GM23338 (cell line): ENCODE data around the gene ITPR2. TPM values are rescaled to one million over a fixed set of nuclear protein-coding genes. Genes with fewer than 3 reads are reported as not detected.

Experiments used
- ATAC-seq: fragments of 200-7000 bp; cut with Tn5 transposase; 3 replicates; pipeline ENCODE4 v1.9.1; 2020
- DNase-seq: peaks from one replicate; pipeline ENCODE4 v3.0.0-alpha.2; 2015; ENCODE audit warnings: low spot score
- H2AFZ ChIP-seq: fragments of 200-600 bp; sonication (generic); 2 replicates; pipeline ENCODE4 v1.8.0; 2016; ENCODE audit warnings: antibody characterized with exemption, mild to moderate bottlenecking, moderate library complexity
- H3F3A ChIP-seq: fragments of 200-600 bp; sonication (generic); replicated peaks from 2 replicates; pipeline ENCODE4 v1.8.0; 2017; ENCODE audit warnings: antibody characterized with exemption, mixed run types, low read depth
- H3K27ac ChIP-seq: fragments of 200-600 bp; sonication (generic); 2 replicates; pipeline ENCODE4 v1.6.1; 2016; ENCODE audit warnings: low read depth
- H3K27me3 ChIP-seq: fragments of 200-600 bp; sonication (generic); 2 replicates; pipeline ENCODE4 v1.8.0; 2016; ENCODE audit warnings: mild to moderate bottlenecking, mixed run types, moderate library complexity; ENCODE audit not compliant: insufficient read depth
- H3K36me3 ChIP-seq: fragments of 200-600 bp; sonication (generic); 2 replicates; pipeline ENCODE4 v1.8.0; 2016; ENCODE audit warnings: mild to moderate bottlenecking; ENCODE audit not compliant: insufficient read depth
- H3K4me1 ChIP-seq: fragments of 200-600 bp; sonication (generic); 2 replicates; pipeline ENCODE4 v1.8.0; 2016; ENCODE audit warnings: mild to moderate bottlenecking, moderate library complexity; ENCODE audit not compliant: insufficient read depth
- H3K4me2 ChIP-seq: fragments of 200-600 bp; sonication (generic); 2 replicates; pipeline ENCODE4 v1.7.1; 2017; ENCODE audit warnings: mixed run types
- H3K4me3 ChIP-seq: fragments of 200-600 bp; sonication (generic); 2 replicates; pipeline ENCODE4 v1.6.1; 2016; ENCODE audit warnings: mixed run types
- H3K79me2 ChIP-seq: fragments of 200-600 bp; sonication (generic); replicated peaks from 2 replicates; pipeline ENCODE4 v1.8.0; 2017; ENCODE audit warnings: mild to moderate bottlenecking; ENCODE audit not compliant: insufficient read depth
- H3K9me2 ChIP-seq: fragments of 200-600 bp; sonication (generic); 2 replicates; pipeline ENCODE4 v1.8.0; 2017; ENCODE audit not compliant: insufficient read depth
- H4K20me1 ChIP-seq: fragments of 200-600 bp; sonication (generic); replicated peaks from 2 replicates; pipeline ENCODE4 v1.8.0; 2017; ENCODE audit warnings: mild to moderate bottlenecking; ENCODE audit not compliant: insufficient read depth
- H3K27ac Mint-ChIP-seq: 2 replicates; pipeline ENCODE4 v1.8.0; 2020; ENCODE audit warnings: inconsistent platforms, mild to moderate bottlenecking, moderate library complexity, mixed read lengths
- H3K27me3 Mint-ChIP-seq: 3 replicates; pipeline ENCODE4 v1.8.0; 2022; ENCODE audit warnings: low read depth, mild to moderate bottlenecking, moderate library complexity, mixed read lengths, inconsistent platforms; ENCODE audit not compliant: insufficient read depth, poor library complexity
- H3K36me3 Mint-ChIP-seq: 3 replicates; pipeline ENCODE4 v1.8.0; 2021; ENCODE audit warnings: low read depth, mild to moderate bottlenecking, inconsistent platforms, moderate library complexity, mixed read lengths
- H3K4me1 Mint-ChIP-seq: 3 replicates; pipeline ENCODE4 v1.8.0; 2020; ENCODE audit warnings: mild to moderate bottlenecking, inconsistent platforms, mixed read lengths
- H3K4me3 Mint-ChIP-seq: 3 replicates; pipeline ENCODE4 v1.8.0; 2021; ENCODE audit warnings: moderate library complexity, mild to moderate bottlenecking, inconsistent platforms, mixed read lengths
- H3K9me3 Mint-ChIP-seq: 3 replicates; pipeline ENCODE4 v1.8.0; 2020; ENCODE audit warnings: moderate library complexity, mild to moderate bottlenecking, inconsistent platforms, mixed read lengths
- CREB1 ChIP-seq: fragments of 250-450 bp; sonication (Bioruptor Pico); IDR thresholded peaks from 2 replicates; pipeline ENCODE4 v1.5.0; 2020; ENCODE audit warnings: low read depth, mild to moderate bottlenecking, moderate library complexity
- EZH2 ChIP-seq: fragments of 200-600 bp; sonication (generic); IDR thresholded peaks from one replicate; pipeline ENCODE4 v1.8.0; 2017; ENCODE audit warnings: antibody characterized with exemption, mild to moderate bottlenecking, low read depth; ENCODE audit not compliant: unreplicated experiment
- EZH2phosphoT487 ChIP-seq: fragments of 200-600 bp; sonication (generic); IDR thresholded peaks from one replicate; pipeline ENCODE4 v1.8.1; 2018; ENCODE audit warnings: antibody characterized with exemption; ENCODE audit not compliant: unreplicated experiment
- JUNB ChIP-seq: IDR thresholded peaks from one replicate; pipeline ENCODE4 v1.6.1; 2016; ENCODE audit warnings: antibody characterized with exemption; ENCODE audit not compliant: unreplicated experiment
- NANOG ChIP-seq: IDR thresholded peaks from 2 replicates; pipeline ENCODE4 v1.6.1; 2016; ENCODE audit warnings: antibody characterized with exemption, borderline replicate concordance
- POLR2AphosphoS5 ChIP-seq: IDR thresholded peaks from 2 replicates; pipeline ENCODE4 v1.6.1; 2016; ENCODE audit warnings: antibody characterized with exemption, low read depth
- STAT1 ChIP-seq: IDR thresholded peaks from one replicate; pipeline ENCODE4 v1.6.1; 2016; ENCODE audit warnings: antibody characterized with exemption; ENCODE audit not compliant: unreplicated experiment
- ZNF114 ChIP-seq: fragments of 250-450 bp; sonication (Bioruptor Pico); IDR thresholded peaks from 2 replicates; pipeline ENCODE4 v1.5.0; 2020; ENCODE audit warnings: mild to moderate bottlenecking, moderate library complexity
- ZNF331 ChIP-seq: fragments of 250-450 bp; sonication (Bioruptor Pico); IDR thresholded peaks from 2 replicates; pipeline ENCODE4 v1.5.0; 2020; ENCODE audit warnings: low read depth, mild to moderate bottlenecking, moderate library complexity
- polyA plus RNA-seq: library from polyadenylated mRNA; unstranded; fragments of >200 nt; fragmentation: Nextera tagmentation; extraction: Ambion mirVana; gene quantifications from 2 replicates; pipeline ENCODE4 v1.2.1, GENCODE V29; 2016
- total RNA-seq: library from RNA; depleted of rRNA; stranded (reverse); fragments of >200 nt; shearing (Covaris generic); gene quantifications from 2 replicates; pipeline ENCODE4 v1.2.3, GENCODE V29; 2014
- TF ChIP-seq, protein P1 (sequence below): fragments of 250-450 bp; sonication (Bioruptor Pico); IDR thresholded peaks from 2 replicates; pipeline ENCODE4 v1.5.0; 2020; ENCODE audit warnings: mild to moderate bottlenecking, moderate library complexity
- TF ChIP-seq, protein P2 (sequence below), 2 experiments: fragments of 200-600 bp in 1 of 2; sonication (generic) in 1 of 2; conservative IDR thresholded peaks; 2 replicates each; pipeline versions ENCODE4 v1.5.1 to v1.6.1; 2016 to 2017; ENCODE audit warnings: antibody characterized with exemption in 2 of 2, low read depth in 2 of 2, mild to moderate bottlenecking in 2 of 2, moderate library complexity in 1 of 2
- TF ChIP-seq, protein P3 (sequence below): IDR thresholded peaks from 2 replicates; pipeline ENCODE4 v1.6.1; 2016; ENCODE audit warnings: antibody characterized with exemption
- TF ChIP-seq, protein P4 (sequence below): IDR thresholded peaks from one replicate; pipeline ENCODE4 v1.6.1; 2018; ENCODE audit warnings: antibody characterized with exemption; ENCODE audit not compliant: unreplicated experiment

Gene ITPR2
- total and polyA plus RNA-seq, 2 experiments from 2014 or later, result 44.5 to 65.2 TPM

GRCh38 chr12:26566675-26567074 is 266.3 kb downstream of the ITPR2 start:
- no peak overlapping the region for H3K27ac Mint-ChIP-seq
- H3K4me3 Mint-ChIP-seq, result no peak overlapping the region
- H3K27me3 ChIP-seq, result no peaks in the 10 kb centered on the region
- no peak overlapping the region for H3K4me2 ChIP-seq
- no peaks in the 10 kb centered on the region for H3K79me2 ChIP-seq
- no peaks in the 10 kb centered on the region; the same call in 1 of the 3 replicates for H3K4me1 Mint-ChIP-seq
- TF ChIP-seq ZNF331 (no peak), POLR2AphosphoS5 (no peak), CREB1 (CRISPR knock-in tag) (no peak), EZH2 (no peak), EZH2phosphoT487 (no peak), NANOG (no peak), STAT1 (no peak), ZNF114 (CRISPR knock-in tag) (no peak), JUNB (no peak)
- TF ChIP-seq, protein P1, sequence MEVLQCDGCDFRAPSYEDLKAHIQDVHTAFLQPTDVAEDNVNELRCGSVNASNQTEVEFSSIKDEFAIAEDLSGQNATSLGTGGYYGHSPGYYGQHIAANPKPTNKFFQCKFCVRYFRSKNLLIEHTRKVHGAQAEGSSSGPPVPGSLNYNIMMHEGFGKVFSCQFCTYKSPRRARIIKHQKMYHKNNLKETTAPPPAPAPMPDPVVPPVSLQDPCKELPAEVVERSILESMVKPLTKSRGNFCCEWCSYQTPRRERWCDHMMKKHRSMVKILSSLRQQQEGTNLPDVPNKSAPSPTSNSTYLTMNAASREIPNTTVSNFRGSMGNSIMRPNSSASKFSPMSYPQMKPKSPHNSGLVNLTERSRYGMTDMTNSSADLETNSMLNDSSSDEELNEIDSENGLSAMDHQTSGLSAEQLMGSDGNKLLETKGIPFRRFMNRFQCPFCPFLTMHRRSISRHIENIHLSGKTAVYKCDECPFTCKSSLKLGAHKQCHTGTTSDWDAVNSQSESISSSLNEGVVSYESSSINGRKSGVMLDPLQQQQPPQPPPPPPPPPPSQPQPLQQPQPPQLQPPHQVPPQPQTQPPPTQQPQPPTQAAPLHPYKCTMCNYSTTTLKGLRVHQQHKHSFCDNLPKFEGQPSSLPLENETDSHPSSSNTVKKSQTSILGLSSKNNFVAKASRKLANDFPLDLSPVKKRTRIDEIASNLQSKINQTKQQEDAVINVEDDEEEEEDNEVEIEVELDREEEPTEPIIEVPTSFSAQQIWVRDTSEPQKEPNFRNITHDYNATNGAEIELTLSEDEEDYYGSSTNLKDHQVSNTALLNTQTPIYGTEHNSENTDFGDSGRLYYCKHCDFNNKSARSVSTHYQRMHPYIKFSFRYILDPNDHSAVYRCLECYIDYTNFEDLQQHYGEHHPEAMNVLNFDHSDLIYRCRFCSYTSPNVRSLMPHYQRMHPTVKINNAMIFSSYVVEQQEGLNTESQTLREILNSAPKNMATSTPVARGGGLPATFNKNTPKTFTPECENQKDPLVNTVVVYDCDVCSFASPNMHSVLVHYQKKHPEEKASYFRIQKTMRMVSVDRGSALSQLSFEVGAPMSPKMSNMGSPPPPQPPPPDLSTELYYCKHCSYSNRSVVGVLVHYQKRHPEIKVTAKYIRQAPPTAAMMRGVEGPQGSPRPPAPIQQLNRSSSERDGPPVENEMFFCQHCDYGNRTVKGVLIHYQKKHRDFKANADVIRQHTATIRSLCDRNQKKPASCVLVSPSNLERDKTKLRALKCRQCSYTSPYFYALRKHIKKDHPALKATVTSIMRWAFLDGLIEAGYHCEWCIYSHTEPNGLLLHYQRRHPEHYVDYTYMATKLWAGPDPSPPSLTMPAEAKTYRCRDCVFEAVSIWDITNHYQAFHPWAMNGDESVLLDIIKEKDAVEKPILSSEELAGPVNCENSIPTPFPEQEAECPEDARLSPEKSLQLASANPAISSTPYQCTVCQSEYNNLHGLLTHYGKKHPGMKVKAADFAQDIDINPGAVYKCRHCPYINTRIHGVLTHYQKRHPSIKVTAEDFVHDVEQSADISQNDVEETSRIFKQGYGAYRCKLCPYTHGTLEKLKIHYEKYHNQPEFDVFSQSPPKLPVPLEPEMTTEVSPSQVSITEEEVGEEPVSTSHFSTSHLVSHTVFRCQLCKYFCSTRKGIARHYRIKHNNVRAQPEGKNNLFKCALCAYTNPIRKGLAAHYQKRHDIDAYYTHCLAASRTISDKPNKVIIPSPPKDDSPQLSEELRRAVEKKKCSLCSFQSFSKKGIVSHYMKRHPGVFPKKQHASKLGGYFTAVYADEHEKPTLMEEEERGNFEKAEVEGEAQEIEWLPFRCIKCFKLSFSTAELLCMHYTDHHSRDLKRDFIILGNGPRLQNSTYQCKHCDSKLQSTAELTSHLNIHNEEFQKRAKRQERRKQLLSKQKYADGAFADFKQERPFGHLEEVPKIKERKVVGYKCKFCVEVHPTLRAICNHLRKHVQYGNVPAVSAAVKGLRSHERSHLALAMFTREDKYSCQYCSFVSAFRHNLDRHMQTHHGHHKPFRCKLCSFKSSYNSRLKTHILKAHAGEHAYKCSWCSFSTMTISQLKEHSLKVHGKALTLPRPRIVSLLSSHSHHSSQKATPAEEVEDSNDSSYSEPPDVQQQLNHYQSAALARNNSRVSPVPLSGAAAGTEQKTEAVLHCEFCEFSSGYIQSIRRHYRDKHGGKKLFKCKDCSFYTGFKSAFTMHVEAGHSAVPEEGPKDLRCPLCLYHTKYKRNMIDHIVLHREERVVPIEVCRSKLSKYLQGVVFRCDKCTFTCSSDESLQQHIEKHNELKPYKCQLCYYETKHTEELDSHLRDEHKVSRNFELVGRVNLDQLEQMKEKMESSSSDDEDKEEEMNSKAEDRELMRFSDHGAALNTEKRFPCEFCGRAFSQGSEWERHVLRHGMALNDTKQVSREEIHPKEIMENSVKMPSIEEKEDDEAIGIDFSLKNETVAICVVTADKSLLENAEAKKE (CRISPR knock-in tag), result no peak
- TF ChIP-seq, protein P2, sequence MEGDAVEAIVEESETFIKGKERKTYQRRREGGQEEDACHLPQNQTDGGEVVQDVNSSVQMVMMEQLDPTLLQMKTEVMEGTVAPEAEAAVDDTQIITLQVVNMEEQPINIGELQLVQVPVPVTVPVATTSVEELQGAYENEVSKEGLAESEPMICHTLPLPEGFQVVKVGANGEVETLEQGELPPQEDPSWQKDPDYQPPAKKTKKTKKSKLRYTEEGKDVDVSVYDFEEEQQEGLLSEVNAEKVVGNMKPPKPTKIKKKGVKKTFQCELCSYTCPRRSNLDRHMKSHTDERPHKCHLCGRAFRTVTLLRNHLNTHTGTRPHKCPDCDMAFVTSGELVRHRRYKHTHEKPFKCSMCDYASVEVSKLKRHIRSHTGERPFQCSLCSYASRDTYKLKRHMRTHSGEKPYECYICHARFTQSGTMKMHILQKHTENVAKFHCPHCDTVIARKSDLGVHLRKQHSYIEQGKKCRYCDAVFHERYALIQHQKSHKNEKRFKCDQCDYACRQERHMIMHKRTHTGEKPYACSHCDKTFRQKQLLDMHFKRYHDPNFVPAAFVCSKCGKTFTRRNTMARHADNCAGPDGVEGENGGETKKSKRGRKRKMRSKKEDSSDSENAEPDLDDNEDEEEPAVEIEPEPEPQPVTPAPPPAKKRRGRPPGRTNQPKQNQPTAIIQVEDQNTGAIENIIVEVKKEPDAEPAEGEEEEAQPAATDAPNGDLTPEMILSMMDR (conservative IDR thresholded peaks at IDR 0.05; ENCODE audit: low read depth in 2 of 2), result no peak
- TF ChIP-seq, protein P3, sequence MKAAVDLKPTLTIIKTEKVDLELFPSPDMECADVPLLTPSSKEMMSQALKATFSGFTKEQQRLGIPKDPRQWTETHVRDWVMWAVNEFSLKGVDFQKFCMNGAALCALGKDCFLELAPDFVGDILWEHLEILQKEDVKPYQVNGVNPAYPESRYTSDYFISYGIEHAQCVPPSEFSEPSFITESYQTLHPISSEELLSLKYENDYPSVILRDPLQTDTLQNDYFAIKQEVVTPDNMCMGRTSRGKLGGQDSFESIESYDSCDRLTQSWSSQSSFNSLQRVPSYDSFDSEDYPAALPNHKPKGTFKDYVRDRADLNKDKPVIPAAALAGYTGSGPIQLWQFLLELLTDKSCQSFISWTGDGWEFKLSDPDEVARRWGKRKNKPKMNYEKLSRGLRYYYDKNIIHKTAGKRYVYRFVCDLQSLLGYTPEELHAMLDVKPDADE, result no peak
- TF ChIP-seq, protein P4, sequence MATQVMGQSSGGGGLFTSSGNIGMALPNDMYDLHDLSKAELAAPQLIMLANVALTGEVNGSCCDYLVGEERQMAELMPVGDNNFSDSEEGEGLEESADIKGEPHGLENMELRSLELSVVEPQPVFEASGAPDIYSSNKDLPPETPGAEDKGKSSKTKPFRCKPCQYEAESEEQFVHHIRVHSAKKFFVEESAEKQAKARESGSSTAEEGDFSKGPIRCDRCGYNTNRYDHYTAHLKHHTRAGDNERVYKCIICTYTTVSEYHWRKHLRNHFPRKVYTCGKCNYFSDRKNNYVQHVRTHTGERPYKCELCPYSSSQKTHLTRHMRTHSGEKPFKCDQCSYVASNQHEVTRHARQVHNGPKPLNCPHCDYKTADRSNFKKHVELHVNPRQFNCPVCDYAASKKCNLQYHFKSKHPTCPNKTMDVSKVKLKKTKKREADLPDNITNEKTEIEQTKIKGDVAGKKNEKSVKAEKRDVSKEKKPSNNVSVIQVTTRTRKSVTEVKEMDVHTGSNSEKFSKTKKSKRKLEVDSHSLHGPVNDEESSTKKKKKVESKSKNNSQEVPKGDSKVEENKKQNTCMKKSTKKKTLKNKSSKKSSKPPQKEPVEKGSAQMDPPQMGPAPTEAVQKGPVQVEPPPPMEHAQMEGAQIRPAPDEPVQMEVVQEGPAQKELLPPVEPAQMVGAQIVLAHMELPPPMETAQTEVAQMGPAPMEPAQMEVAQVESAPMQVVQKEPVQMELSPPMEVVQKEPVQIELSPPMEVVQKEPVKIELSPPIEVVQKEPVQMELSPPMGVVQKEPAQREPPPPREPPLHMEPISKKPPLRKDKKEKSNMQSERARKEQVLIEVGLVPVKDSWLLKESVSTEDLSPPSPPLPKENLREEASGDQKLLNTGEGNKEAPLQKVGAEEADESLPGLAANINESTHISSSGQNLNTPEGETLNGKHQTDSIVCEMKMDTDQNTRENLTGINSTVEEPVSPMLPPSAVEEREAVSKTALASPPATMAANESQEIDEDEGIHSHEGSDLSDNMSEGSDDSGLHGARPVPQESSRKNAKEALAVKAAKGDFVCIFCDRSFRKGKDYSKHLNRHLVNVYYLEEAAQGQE, result no peak
- peaks cover 1% of the 10 kb centered on the region for H3K27me3 Mint-ChIP-seq
- no peaks in the 10 kb centered on the region for H3F3A ChIP-seq
- no peak overlapping the region for H2AFZ ChIP-seq
- H4K20me1 ChIP-seq, result no peaks in the 10 kb centered on the region
- H3K4me1 ChIP-seq, result no peaks in the 10 kb centered on the region
- no peak overlapping the region for H3K27ac ChIP-seq
- no peak for ATAC-seq
- H3K9me3 Mint-ChIP-seq, result no peaks in the 10 kb centered on the region
- H3K36me3 ChIP-seq, result peaks cover 2% of the 10 kb centered on the region; the same call in 1 of the 2 replicates
- H3K9me2 ChIP-seq, result no peaks in the 10 kb centered on the region
- no peak for DNase-seq
- H3K36me3 Mint-ChIP-seq, result peaks cover 3% of the 10 kb centered on the region; the same call in 1 of the 3 replicates
- no peak overlapping the region for H3K4me3 ChIP-seq
